ENCODE measurements around the gene GRHL1.

DNA sequence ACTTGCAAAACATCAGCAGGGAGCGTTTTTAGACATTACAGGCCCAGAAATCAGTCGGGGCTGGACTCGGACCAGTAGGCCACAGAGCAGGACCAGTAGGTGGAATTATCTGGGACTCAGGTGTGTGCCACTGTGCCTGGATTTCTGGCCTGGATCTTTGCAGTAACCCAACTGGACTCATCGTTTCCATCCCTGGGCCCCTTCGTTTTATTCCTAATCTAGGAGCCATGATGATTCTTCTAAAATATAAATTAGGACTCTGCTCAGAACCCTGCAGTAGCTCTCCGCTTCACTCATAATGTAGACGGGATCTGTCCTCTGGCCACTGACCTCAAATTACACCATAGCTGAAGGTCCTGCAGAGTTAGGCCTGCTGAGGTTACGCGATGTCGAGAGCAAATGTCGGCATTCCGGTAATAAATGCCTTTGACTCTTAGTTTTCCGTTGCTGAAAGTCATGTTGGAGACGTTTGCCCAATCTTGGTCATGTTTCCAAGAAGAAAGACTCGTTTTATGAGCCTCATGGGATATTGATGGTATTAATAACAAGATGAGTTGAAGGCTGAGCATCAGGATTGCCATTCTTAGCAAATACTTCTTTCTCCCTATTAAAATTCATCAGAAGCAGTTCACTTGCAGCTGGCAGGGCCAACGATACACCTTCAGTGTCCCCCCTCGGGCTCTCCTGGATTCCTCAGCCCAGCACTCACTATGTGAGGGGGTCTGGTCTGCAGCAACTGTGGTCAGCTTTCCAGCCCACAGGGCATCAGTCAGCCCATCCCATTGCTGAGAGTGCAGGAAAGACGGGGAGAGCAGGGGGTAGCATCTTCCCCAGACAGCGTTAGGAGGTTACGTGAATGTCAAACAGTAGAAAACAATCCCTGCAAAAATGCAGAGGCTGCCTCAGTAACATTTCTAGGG, 52.0 kb downstream of the GRHL1 start:
- TF ChIP-seq, protein P1, sequence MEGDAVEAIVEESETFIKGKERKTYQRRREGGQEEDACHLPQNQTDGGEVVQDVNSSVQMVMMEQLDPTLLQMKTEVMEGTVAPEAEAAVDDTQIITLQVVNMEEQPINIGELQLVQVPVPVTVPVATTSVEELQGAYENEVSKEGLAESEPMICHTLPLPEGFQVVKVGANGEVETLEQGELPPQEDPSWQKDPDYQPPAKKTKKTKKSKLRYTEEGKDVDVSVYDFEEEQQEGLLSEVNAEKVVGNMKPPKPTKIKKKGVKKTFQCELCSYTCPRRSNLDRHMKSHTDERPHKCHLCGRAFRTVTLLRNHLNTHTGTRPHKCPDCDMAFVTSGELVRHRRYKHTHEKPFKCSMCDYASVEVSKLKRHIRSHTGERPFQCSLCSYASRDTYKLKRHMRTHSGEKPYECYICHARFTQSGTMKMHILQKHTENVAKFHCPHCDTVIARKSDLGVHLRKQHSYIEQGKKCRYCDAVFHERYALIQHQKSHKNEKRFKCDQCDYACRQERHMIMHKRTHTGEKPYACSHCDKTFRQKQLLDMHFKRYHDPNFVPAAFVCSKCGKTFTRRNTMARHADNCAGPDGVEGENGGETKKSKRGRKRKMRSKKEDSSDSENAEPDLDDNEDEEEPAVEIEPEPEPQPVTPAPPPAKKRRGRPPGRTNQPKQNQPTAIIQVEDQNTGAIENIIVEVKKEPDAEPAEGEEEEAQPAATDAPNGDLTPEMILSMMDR (optimal IDR thresholded peaks at IDR 0.05 in 1 of 3, IDR thresholded peaks at IDR 0.05 in 1 of 3, conservative IDR thresholded peaks at IDR 0.05 in 1 of 3; ENCODE audit: extremely low read depth in 1 of 3, insufficient read depth in 2 of 3, low read length in 3 of 3): no peak
- no peak for TF ChIP-seq EZH2 (IDR thresholded peaks at IDR 0.05; ENCODE audit: low read length)
